ENCODE measurements around the gene OR2A42. TPM values are rescaled to one million over a fixed set of nuclear protein-coding genes. Genes with fewer than 3 reads are reported as not detected.
"Not testable (repeated sequence)": the region's sequence is repeated elsewhere in the genome, so short reads cannot be mapped to it uniquely, and the experiment has no call there.

The OR2A42 gene
- polyA plus RNA-seq, 1 experiment: not detected

DNA sequence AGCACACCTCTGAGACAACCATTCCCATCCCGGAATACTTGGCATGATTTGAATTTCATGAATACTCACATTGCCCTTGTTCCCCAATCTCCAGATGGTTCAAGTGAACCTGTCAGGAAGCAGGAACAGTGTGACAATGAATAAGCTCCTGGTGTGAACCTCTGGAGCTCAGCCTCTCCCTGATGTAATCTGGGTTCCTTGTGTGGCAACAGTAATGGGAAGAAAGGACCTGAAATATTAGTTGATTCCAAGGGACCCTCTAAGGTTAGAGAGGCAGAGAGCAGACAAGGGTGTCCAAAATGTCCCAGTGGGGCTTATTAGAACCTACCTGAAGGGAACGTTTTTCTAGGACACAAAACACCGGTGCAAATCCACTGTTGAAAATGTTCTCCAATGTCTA lies 16.7 kb upstream of the OR2A42 start:
- TF ChIP-seq, protein P1, sequence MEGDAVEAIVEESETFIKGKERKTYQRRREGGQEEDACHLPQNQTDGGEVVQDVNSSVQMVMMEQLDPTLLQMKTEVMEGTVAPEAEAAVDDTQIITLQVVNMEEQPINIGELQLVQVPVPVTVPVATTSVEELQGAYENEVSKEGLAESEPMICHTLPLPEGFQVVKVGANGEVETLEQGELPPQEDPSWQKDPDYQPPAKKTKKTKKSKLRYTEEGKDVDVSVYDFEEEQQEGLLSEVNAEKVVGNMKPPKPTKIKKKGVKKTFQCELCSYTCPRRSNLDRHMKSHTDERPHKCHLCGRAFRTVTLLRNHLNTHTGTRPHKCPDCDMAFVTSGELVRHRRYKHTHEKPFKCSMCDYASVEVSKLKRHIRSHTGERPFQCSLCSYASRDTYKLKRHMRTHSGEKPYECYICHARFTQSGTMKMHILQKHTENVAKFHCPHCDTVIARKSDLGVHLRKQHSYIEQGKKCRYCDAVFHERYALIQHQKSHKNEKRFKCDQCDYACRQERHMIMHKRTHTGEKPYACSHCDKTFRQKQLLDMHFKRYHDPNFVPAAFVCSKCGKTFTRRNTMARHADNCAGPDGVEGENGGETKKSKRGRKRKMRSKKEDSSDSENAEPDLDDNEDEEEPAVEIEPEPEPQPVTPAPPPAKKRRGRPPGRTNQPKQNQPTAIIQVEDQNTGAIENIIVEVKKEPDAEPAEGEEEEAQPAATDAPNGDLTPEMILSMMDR (IDR thresholded peaks at IDR 0.05; ENCODE audit: insufficient read depth, low read depth, low read length): no peak
- DNase-seq (ENCODE audit: low read depth): no peak
- H3K4me3 ChIP-seq (ENCODE audit: low read depth, low read length): no peak overlapping the region
- ChIA-PET POLR2A (no interaction called here), CTCF (no interaction called here)
- H3K36me3 ChIP-seq (ENCODE audit: control insufficient read depth, insufficient read depth, low read length): no peaks in the 10 kb centered on the region
- H3K27me3 ChIP-seq (ENCODE audit: control insufficient read depth, insufficient read depth, low read length): no peaks in the 10 kb centered on the region

DNA sequence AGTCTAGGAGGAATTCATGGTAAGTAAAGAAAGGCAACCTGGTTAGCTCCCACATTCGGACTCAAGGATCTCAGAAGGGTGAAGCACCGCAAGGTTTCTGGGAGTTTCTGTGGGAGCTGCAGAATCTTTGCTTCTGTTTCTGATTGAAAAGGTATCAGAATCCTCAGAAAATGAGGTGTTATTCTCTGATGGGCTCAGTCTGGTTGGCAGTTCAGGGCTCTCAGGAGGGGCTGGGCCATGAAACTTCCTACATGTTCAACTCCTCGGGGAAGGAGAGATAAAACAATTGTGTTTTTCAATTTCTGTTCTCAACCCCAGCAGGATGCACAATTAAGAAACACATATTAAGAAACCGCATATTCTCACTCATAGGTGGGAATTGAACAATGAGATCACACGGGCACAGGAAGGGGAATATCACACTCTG lies 16.1 kb upstream of the OR2A42 start:
- TF ChIP-seq, protein P1 (IDR thresholded peaks at IDR 0.05; ENCODE audit: insufficient read depth, low read depth, low read length): no peak
- ChIA-PET CTCF (no interaction called here), POLR2A (no interaction called here)
- DNase-seq (ENCODE audit: low read depth): no peak
- no peak overlapping the region for H3K4me3 ChIP-seq (ENCODE audit: low read depth, low read length)
- H3K27me3 ChIP-seq (ENCODE audit: control insufficient read depth, insufficient read depth, low read length): no peaks in the 10 kb centered on the region
- H3K36me3 ChIP-seq (ENCODE audit: control insufficient read depth, insufficient read depth, low read length): no peaks in the 10 kb centered on the region

DNA sequence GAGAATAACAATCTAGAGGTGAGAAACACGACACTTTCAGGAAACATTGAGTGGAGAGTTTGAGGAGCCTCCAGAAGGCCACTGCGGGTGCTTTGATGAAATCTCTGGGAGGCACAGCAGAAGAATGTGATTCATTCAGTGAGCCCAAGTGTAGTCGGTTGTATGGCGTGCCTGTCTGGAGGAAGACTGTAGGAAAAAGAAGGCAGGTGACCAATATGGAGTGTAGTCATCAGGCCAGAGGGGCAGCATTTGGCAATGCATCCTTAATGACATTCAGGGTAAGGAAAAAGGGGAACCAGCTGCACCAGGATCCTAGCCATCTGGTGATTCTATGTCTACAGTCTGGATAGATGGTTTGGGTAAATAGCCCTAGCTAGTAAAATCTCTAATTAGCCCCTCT lies 12.9 kb upstream of the OR2A42 start:
- H3K4me3 ChIP-seq (ENCODE audit: low read depth, low read length); CTCF ChIA-PET; POLR2A ChIA-PET: not testable (repeated sequence)

DNA sequence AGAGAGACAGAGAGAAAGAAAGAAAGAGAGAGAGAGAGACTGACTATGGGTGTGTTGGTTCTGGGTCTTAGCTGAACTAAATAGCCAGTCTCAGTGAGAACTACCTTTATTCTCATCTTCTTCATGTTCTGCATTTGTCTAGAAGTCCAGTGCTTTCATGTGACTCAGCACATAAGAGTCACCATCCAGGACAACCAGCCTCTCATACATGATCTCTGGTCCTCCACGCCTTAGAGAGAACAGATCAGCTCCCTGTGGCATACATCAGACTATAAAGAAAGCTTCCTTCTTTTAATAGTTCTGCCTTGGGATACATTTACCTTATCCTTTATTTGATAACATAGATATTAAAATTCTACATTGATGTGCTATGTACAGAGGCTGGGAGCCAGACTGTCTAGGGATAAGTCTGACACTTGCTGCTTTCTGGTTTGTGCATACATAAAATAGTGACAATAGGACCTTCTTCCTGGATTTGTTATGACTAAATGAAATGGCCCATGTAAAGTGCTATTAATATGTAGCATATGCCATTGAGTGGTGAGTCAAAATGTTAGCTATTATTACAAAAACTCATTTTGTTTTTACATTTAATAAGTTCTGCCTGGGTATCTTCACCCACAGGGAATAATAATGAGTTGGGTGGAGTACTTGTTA lies 8.4 kb upstream of the OR2A42 start:
- CTCF ChIA-PET; H3K27me3 ChIP-seq (ENCODE audit: control insufficient read depth, insufficient read depth, low read length); DNase-seq (ENCODE audit: low read depth); H3K36me3 ChIP-seq (ENCODE audit: control insufficient read depth, insufficient read depth, low read length); H3K4me3 ChIP-seq (ENCODE audit: low read depth, low read length); POLR2A ChIA-PET: not testable (repeated sequence)

More for the DNA sequence above, 12.9 kb upstream of the OR2A42 start:
- H3K27me3 ChIP-seq (ENCODE audit: control insufficient read depth, insufficient read depth, low read length); DNase-seq (ENCODE audit: low read depth); H3K36me3 ChIP-seq (ENCODE audit: control insufficient read depth, insufficient read depth, low read length): not testable (repeated sequence)

DNA sequence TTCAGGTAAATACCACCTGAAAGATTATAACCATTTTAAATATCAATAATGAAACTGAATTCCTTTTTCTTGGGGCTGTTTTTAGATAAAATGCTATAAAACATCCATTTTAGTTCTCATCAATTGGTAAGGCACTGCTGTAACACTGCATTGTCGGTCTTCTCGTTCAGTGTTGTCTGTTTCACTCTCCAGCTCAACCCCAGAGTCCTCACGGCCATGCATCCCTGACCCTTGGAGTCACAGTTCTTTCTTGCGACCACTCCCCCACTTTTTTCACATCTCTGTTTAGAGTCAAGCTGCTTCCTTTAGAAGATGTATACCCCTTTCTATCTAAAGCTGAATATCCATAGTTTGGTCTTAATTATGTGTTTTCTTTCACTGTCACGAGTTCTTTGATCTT lies 7.6 kb upstream of the OR2A42 start:
- CTCF ChIA-PET; H3K36me3 ChIP-seq (ENCODE audit: control insufficient read depth, insufficient read depth, low read length); H3K4me3 ChIP-seq (ENCODE audit: low read depth, low read length); H3K27me3 ChIP-seq (ENCODE audit: control insufficient read depth, insufficient read depth, low read length); DNase-seq (ENCODE audit: low read depth); POLR2A ChIA-PET: not testable (repeated sequence)

DNA sequence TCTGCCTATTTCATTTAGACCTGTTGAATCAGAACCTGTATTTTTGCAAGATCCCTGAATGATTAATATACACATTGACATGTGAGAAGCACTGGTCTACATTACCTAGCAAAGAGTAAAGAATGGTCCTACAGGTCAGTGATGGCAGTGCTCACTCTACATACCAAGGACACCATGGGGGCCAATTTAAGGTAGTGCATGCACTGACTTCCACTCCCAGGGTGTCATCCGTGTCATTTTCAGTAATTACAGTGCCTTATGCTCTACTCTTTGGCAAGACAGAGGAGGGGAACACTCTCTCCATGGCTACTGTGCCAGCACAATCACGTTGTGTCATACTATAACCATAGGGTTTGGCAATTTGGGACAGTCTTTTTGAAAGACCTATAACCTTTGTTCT lies 6.0 kb upstream of the OR2A42 start:
- DNase-seq (ENCODE audit: low read depth); H3K27me3 ChIP-seq (ENCODE audit: control insufficient read depth, insufficient read depth, low read length); H3K4me3 ChIP-seq (ENCODE audit: low read depth, low read length); CTCF ChIA-PET; POLR2A ChIA-PET; H3K36me3 ChIP-seq (ENCODE audit: control insufficient read depth, insufficient read depth, low read length): not testable (repeated sequence)

DNA sequence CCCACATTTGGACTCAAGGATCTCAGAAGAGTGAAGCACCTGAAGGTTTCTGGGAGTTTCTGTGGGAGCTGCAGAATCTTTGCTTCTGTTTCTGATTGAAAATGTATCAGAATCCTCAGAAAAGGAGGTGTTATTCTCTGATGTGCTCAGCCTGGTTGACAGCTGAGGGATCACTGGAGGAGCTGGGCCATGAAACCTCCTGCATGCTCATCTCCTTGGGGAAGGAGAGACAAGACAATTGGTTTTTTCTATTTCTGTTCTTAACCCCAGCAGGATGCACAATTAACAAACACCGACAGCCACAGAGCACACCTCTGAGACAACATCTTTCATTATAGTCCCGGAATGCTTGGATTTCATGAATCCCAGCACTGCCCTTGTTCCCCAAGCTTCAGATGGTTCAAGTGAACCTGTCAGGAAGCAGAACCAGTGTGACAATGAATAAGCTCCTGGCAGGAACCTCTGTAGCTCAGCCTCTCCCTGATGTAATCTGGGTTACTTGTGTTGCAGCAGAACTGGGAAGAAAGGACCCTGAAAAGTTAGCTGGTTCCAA lies 799 bp downstream of the OR2A42 start:
- CTCF ChIA-PET; H3K36me3 ChIP-seq (ENCODE audit: control insufficient read depth, insufficient read depth, low read length); POLR2A ChIA-PET; DNase-seq (ENCODE audit: low read depth); H3K4me3 ChIP-seq (ENCODE audit: low read depth, low read length); H3K27me3 ChIP-seq (ENCODE audit: control insufficient read depth, insufficient read depth, low read length): not testable (repeated sequence)

DNA sequence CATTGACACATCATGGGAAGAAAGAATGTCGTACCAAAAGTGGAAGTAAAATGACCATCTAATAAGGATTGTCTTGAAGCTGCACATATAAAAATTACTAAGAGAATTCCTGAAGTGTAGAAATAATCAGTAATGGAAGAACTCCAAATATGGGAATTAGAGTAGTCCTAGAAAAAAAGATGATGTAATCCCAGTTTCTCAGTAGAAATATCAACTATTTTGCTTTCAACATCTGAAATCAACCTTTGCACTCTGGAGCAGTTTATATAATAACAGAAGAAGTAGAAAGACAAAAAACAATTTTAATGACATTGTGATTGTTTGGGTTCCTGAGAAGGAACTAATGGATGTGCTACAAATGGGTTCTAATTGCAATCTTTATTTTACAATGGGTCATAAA lies 6.4 kb downstream of the OR2A42 start:
- H3K4me3 ChIP-seq (ENCODE audit: low read depth, low read length); H3K27me3 ChIP-seq (ENCODE audit: control insufficient read depth, insufficient read depth, low read length); DNase-seq (ENCODE audit: low read depth); POLR2A ChIA-PET; CTCF ChIA-PET; H3K36me3 ChIP-seq (ENCODE audit: control insufficient read depth, insufficient read depth, low read length): not testable (repeated sequence)

DNA sequence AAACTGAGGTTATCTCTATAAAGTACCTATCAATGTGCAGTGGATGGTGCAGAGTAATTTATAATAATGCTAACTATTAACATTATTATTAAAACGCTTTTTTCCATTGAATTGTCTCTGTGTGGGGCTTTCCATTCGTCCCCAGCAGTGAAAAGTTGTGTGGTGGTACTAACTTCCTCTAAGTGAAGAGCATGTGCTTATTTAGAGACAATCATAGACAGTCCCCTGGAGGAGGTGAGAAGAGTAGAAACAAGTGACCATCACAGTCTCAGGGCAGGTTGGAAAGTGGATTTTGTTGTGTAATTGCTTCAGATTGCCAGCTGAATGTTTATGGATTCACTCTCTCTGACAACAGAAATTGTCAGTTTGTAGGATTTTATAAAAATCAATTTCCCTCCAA lies 8.4 kb downstream of the OR2A42 start:
- POLR2A ChIA-PET; H3K4me3 ChIP-seq (ENCODE audit: low read depth, low read length); H3K36me3 ChIP-seq (ENCODE audit: control insufficient read depth, insufficient read depth, low read length); DNase-seq (ENCODE audit: low read depth); CTCF ChIA-PET; H3K27me3 ChIP-seq (ENCODE audit: control insufficient read depth, insufficient read depth, low read length): not testable (repeated sequence)

DNA sequence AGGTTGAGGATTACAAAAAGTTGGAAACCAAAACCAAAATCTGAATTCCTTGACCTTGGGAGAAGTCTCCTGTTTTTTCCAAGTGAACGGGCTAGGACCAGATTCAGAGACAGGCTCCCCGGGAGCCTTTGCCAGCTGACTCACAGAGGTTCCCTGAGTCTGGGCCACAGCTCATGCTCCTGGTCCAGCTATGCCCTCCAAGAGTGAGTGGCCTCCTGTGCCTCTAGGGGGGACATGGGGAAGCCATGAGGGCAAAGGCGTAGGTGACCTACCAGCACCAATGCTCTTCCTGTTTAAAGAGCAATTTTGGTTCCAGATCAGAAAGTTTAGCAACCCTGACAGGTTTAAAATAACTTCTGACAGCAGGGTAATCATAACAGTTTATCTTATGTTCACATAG lies 10.6 kb downstream of the OR2A42 start:
- POLR2A ChIA-PET; CTCF ChIA-PET; H3K36me3 ChIP-seq (ENCODE audit: control insufficient read depth, insufficient read depth, low read length); H3K27me3 ChIP-seq (ENCODE audit: control insufficient read depth, insufficient read depth, low read length); H3K4me3 ChIP-seq (ENCODE audit: low read depth, low read length); DNase-seq (ENCODE audit: low read depth): not testable (repeated sequence)

DNA sequence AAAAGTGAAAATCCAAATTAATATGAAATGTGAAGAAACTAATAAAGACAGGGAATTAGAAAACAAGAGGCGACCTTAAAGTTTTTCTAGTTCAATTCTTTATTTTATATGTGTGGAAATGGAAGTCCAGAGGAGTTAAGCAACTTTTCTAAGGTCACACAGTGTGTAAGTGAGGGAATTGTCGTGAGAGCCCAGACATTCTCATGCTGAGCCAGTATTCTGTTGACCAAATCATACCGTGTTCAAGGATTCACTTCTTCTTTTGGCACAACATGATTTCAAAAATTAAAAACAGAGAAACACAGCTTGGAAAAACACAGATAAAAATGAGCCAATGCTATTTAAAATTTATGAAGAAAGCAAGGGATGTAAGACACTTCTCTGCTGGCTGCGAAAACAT lies 12.5 kb downstream of the OR2A42 start:
- DNase-seq (ENCODE audit: low read depth); H3K36me3 ChIP-seq (ENCODE audit: control insufficient read depth, insufficient read depth, low read length); CTCF ChIA-PET; H3K4me3 ChIP-seq (ENCODE audit: low read depth, low read length); POLR2A ChIA-PET; H3K27me3 ChIP-seq (ENCODE audit: control insufficient read depth, insufficient read depth, low read length): not testable (repeated sequence)

DNA sequence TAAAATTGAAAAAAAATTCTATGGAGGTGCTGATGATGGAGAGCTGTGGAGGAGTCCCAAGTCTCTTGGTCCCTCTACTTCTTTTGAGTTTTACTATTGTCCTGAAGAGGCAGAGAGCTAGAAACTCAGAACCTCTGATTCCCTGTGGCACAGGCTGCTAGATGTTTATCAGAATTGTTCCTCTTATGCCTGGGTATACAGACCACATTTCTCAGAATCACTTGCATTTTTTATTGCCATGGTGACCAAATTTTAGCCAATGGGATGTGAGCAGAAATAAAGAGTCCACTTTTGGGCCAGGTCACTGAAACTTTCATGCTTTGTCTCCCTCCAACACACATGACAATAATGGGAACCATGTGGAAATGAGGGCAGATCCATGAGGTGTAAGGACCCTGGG lies 15.7 kb downstream of the OR2A42 start:
- POLR2A ChIA-PET; H3K36me3 ChIP-seq (ENCODE audit: control insufficient read depth, insufficient read depth, low read length); DNase-seq (ENCODE audit: low read depth); H3K27me3 ChIP-seq (ENCODE audit: control insufficient read depth, insufficient read depth, low read length); CTCF ChIA-PET; H3K4me3 ChIP-seq (ENCODE audit: low read depth, low read length): not testable (repeated sequence)
